Sigmoid colon (tissue), 7 donors: ENCODE results near the gene TOX3. TPM values are rescaled to one million over a fixed set of nuclear protein-coding genes. Genes with fewer than 3 reads are reported as not detected.

Experiments used
- DNase-seq: peaks from one replicate; pipeline ENCODE4 v3.0.0-alpha.2; 2019
- H3K27ac ChIP-seq, 4 donors: fragments of 200-600 bp; sonication (generic); one replicate each; pipeline ENCODE4 v1.5.1; 2016 to 2019; ENCODE audit warnings: mild to moderate bottlenecking in 1 of 4
- H3K27me3 ChIP-seq, 3 donors: fragments of 200-600 bp; sonication (generic); one replicate each; pipeline ENCODE4 v1.5.1; 2019; ENCODE audit warnings: mild to moderate bottlenecking in 1 of 3
- H3K36me3 ChIP-seq, 4 donors: fragments of 200-600 bp; sonication (generic); one replicate each; pipeline ENCODE4 v1.5.1; 2016 to 2019
- H3K4me1 ChIP-seq, 4 donors: fragments of 200-600 bp; sonication (generic); one replicate each; pipeline ENCODE4 v1.5.1; 2017 to 2019
- H3K4me3 ChIP-seq, 4 donors: fragments of 200-600 bp; sonication (generic); one replicate each; pipeline ENCODE4 v1.5.1; 2017 to 2019; ENCODE audit warnings: mild to moderate bottlenecking in 2 of 4, moderate library complexity in 1 of 4
- H3K9me3 ChIP-seq, 4 donors: fragments of 200-600 bp in 3 of 4; sonication (generic) in 3 of 4; one replicate each; pipeline versions ENCODE4 v1.5.1 to v1.6.1; 2013 to 2019
- EP300 ChIP-seq, 4 donors: sonication (generic); formaldehyde crosslinking; IDR thresholded peaks; one replicate each; pipeline ENCODE4 v1.6.1; 2017; ENCODE audit warnings: antibody characterized with exemption in 4 of 4
- POLR2A ChIP-seq, 2 donors: fragments of 450-650 bp; IDR thresholded peaks; one replicate each; pipeline ENCODE4 v1.6.1; 2016; ENCODE audit warnings: antibody characterized with exemption in 2 of 2, mild to moderate bottlenecking in 2 of 2, moderate library complexity in 2 of 2
- POLR2AphosphoS5 ChIP-seq, 4 donors: sonication (generic); formaldehyde crosslinking; IDR thresholded peaks; one replicate each; pipeline ENCODE4 v1.6.1; 2017; ENCODE audit warnings: antibody characterized with exemption in 4 of 4
- WGBS, 2 donors: extraction: QIAGEN DNeasy Blood & Tissue Kit; methylation state at CpG; one replicate each; pipeline ENCODE4 v1.1.7; 2013; 5-methylcytosine and 5-hydroxymethylcytosine counted together
- intact Hi-C: fragments of 100-400 bp; cut with DNase I; formaldehyde crosslinking; loops from one replicate; pipeline ENCODE4 v1.15.1; 2023
- polyA plus RNA-seq, 3 donors: library from polyadenylated mRNA; stranded (reverse); fragments of 200-250 nt; gene quantifications; one replicate each; pipeline ENCODE4 v1.2.3, GENCODE V29; 2013
- total RNA-seq, 4 donors: library from RNA; depleted of rRNA; stranded (reverse); fragments of >200 nt; gene quantifications; one replicate each; pipeline ENCODE4 v1.1.0, GENCODE V29; 2016
- TF ChIP-seq, protein P1 (sequence below), 4 experiments: fragments of 450-650 bp in 3 of 4; fragments of 200-600 bp in 1 of 4; IDR thresholded peaks; one replicate each; pipeline ENCODE4 v1.5.1; 2016 to 2019; ENCODE audit warnings: antibody characterized with exemption in 4 of 4, mild to moderate bottlenecking in 3 of 4, moderate library complexity in 2 of 4
- donor health status: healthy with polysubstance abuse.
- donor health status: Bipolar disorder and iron deficiency.
- donor health status: healthy.

Gene TOX3
- total and polyA plus RNA-seq, 7 donors: 0.28 to 18.0 (median 7.1) TPM; not detected in 1

- Histone ChIP-seq H3K27me3 (no peaks in the 10 kb centered on the region), H3K4me3 (no peak overlapping the region), H3K4me1 (peaks cover 0 to 9% (median 3%) of the 10 kb centered on the region in 4 donors), H3K9me3 (no peaks in the 10 kb centered on the region), H3K27ac (no peak overlapping the region), H3K36me3 (no peaks in the 10 kb centered on the region)
- no peak for DNase-seq
- intact Hi-C loops: no loop called here
- WGBS, 2 donors: 89% methylated on average over 5 of the region's 5 CpGs
- TF ChIP-seq EP300 (IDR thresholded peaks at IDR 0.05) (no peak), POLR2A (IDR thresholded peaks at IDR 0.05) (no peak), POLR2AphosphoS5 (IDR thresholded peaks at IDR 0.05) (no peak)
These were observed 107.2 kb downstream of the TOX3 start for GRCh38 chr16:52439750-52440149.

GRCh38 chr16:52439171-52439701 lies 107.7 kb downstream of the TOX3 start:
- no peaks in the 10 kb centered on the region for H3K9me3 ChIP-seq
- H3K4me3 ChIP-seq: no peak overlapping the region
- H3K27me3 ChIP-seq: no peaks in the 10 kb centered on the region
- TF ChIP-seq POLR2AphosphoS5 (IDR thresholded peaks at IDR 0.05): no peak
- TF ChIP-seq, protein P1, sequence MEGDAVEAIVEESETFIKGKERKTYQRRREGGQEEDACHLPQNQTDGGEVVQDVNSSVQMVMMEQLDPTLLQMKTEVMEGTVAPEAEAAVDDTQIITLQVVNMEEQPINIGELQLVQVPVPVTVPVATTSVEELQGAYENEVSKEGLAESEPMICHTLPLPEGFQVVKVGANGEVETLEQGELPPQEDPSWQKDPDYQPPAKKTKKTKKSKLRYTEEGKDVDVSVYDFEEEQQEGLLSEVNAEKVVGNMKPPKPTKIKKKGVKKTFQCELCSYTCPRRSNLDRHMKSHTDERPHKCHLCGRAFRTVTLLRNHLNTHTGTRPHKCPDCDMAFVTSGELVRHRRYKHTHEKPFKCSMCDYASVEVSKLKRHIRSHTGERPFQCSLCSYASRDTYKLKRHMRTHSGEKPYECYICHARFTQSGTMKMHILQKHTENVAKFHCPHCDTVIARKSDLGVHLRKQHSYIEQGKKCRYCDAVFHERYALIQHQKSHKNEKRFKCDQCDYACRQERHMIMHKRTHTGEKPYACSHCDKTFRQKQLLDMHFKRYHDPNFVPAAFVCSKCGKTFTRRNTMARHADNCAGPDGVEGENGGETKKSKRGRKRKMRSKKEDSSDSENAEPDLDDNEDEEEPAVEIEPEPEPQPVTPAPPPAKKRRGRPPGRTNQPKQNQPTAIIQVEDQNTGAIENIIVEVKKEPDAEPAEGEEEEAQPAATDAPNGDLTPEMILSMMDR (IDR thresholded peaks at IDR 0.05): no peak
- no peak for TF ChIP-seq POLR2A (IDR thresholded peaks at IDR 0.05)
- TF ChIP-seq EP300 (IDR thresholded peaks at IDR 0.05): no peak
- intact Hi-C loops: no loop called here
- DNase-seq: no peak
- H3K36me3 ChIP-seq: no peaks in the 10 kb centered on the region
- 87 to 91% methylated on average over 11 of the region's 11 CpGs for WGBS, 2 donors
- no peak overlapping the region for H3K27ac ChIP-seq
- peaks cover 0 to 5% (median 2%) of the 10 kb centered on the region in 4 donors for H3K4me1 ChIP-seq

DNA sequence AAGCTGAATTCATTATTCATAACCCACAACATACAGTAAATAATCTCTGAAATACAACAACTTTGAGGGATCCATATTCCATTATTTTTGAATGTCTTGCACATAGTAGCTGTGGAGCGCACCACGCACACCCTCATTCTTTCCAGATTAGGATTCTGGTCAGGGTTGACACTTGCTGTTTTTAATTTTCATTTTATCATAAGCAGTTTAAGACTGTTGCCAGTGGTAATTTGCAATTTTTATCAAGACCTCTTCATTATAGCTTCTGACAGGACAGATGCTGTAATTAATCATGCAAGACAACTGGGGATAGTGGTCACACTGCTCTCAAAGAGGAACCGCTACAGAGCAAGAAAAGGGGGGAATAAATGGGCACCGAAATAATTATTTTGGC lies 109.7 kb downstream of the TOX3 start:
- H3K27me3 ChIP-seq: no peaks in the 10 kb centered on the region
- H3K9me3 ChIP-seq: no peaks in the 10 kb centered on the region
- TF ChIP-seq, protein P1 (IDR thresholded peaks at IDR 0.05): no peak
- no peak for TF ChIP-seq POLR2AphosphoS5 (IDR thresholded peaks at IDR 0.05)
- TF ChIP-seq EP300 (IDR thresholded peaks at IDR 0.05): no peak
- no peak for TF ChIP-seq POLR2A (IDR thresholded peaks at IDR 0.05)
- no peak for DNase-seq
- no peak overlapping the region for H3K27ac ChIP-seq
- H3K36me3 ChIP-seq: no peaks in the 10 kb centered on the region
- 94 to 97% methylated on average over 4 of the region's 4 CpGs for WGBS, 2 donors
- H3K4me1 ChIP-seq: no peaks in the 10 kb centered on the region
- H3K4me3 ChIP-seq: no peak overlapping the region
- intact Hi-C loops: no loop called here

DNA sequence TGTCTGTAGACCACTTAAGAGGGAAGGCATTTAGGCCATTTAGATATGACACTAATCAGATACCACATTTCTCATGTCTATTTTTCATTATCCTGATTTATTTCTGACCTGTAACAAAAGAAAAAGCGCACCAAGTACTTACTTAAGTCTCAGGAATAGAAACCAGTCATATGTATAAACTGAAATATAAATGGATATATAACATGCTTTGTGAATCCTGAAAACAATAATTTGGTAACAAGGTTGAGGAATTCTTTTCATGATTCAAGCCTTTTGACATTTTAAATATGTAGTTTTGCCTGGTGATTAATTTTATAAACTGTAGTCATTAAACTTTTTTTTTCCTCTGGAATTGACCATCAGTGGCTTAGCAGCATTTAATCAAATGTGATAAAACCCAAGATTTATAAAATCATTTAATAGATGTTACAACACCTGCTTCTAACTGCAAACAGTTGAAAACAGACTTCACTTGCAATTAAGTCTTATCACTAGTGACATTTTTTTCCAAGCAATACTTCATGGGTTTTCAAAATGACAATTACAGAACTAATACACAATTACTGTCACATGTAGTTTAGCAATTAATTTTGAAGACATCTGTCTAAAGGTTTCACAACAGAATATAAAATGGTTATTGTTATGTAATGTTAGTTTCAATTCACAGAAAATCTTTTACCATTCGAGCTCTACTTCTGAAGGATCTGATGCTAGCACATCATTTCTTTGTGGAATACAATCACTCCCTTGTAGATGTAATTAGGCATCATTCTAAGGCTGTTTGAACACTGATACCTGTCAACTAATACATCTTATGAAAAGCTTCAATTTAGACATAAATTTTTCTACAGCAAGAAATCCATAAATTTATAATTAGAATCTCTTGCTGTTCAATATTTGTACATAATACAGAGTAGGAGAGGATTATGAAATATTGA lies 110.3 kb downstream of the TOX3 start:
- 81 to 84% methylated on average over 2 of the region's 2 CpGs for WGBS, 2 donors
- Histone ChIP-seq H3K27me3 (no peaks in the 10 kb centered on the region), H3K27ac (no peak overlapping the region), H3K9me3 (no peaks in the 10 kb centered on the region), H3K4me1 (no peaks in the 10 kb centered on the region), H3K36me3 (no peaks in the 10 kb centered on the region), H3K4me3 (no peak overlapping the region)
- intact Hi-C loops: no loop called here
- no peak for DNase-seq
- no peak for TF ChIP-seq POLR2A (IDR thresholded peaks at IDR 0.05)
- TF ChIP-seq, protein P1 (IDR thresholded peaks at IDR 0.05): no peak
- TF ChIP-seq EP300 (IDR thresholded peaks at IDR 0.05): no peak
- no peak for TF ChIP-seq POLR2AphosphoS5 (IDR thresholded peaks at IDR 0.05)

GRCh38 chr16:52434224-52434623 lies 112.7 kb downstream of the TOX3 start:
- TF ChIP-seq, protein P1 (IDR thresholded peaks at IDR 0.05): no peak
- TF ChIP-seq POLR2A (IDR thresholded peaks at IDR 0.05) (no peak), POLR2AphosphoS5 (IDR thresholded peaks at IDR 0.05) (no peak)
- 94 to 96% methylated on average over 1 of the region's 1 CpG for WGBS, 2 donors
- H3K9me3 ChIP-seq: no peaks in the 10 kb centered on the region

More at GRCh38 chr16:52434224-52434623, 112.7 kb downstream of the TOX3 start:
- intact Hi-C loops: no loop called here
- H3K4me1 ChIP-seq: no peaks in the 10 kb centered on the region
- H3K27ac ChIP-seq: no peak overlapping the region
- H3K27me3 ChIP-seq: no peaks in the 10 kb centered on the region
- no peak overlapping the region for H3K4me3 ChIP-seq
- no peaks in the 10 kb centered on the region for H3K36me3 ChIP-seq
- no peak for DNase-seq
